ENCODE results near the gene GPR87.

DNA sequence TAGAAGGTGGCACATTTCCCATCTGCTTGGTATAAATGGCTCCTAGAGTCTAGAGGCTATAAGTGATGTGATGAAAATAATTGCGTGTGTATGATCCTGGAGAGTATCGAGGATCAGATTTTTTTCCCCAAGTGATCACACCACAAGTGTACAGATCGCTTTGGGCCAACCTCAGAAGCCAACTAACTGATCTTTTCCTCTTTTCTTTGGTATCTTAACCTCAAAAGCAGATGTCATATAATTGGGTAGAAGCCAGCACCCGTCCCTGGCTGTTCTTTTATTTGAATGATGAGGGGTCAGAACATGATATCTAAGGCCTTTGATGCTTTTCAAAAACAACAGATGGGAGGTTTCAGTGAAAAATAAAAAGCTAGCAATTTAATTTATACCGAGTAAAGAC lies 41.5 kb downstream of the GPR87 start:
- TF ChIP-seq, protein P1, sequence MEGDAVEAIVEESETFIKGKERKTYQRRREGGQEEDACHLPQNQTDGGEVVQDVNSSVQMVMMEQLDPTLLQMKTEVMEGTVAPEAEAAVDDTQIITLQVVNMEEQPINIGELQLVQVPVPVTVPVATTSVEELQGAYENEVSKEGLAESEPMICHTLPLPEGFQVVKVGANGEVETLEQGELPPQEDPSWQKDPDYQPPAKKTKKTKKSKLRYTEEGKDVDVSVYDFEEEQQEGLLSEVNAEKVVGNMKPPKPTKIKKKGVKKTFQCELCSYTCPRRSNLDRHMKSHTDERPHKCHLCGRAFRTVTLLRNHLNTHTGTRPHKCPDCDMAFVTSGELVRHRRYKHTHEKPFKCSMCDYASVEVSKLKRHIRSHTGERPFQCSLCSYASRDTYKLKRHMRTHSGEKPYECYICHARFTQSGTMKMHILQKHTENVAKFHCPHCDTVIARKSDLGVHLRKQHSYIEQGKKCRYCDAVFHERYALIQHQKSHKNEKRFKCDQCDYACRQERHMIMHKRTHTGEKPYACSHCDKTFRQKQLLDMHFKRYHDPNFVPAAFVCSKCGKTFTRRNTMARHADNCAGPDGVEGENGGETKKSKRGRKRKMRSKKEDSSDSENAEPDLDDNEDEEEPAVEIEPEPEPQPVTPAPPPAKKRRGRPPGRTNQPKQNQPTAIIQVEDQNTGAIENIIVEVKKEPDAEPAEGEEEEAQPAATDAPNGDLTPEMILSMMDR (optimal IDR thresholded peaks at IDR 0.05 in 1 of 3, IDR thresholded peaks at IDR 0.05 in 1 of 3, conservative IDR thresholded peaks at IDR 0.05 in 1 of 3; ENCODE audit: extremely low read depth in 1 of 3, insufficient read depth in 2 of 3, low read length in 3 of 3), result no peak
- TF ChIP-seq EZH2 (IDR thresholded peaks at IDR 0.05; ENCODE audit: low read length), result no peak

All from keratinocyte (primary cell).